Fibroblast of skin of right quadriceps (primary cell): ENCODE measurements around the gene RNF32.
"Not testable (repeated sequence)": the region's sequence is repeated elsewhere in the genome, so short reads cannot be mapped to it uniquely, and the experiment has no call there.

Experiments used
- DNase-seq: peaks from one replicate; pipeline ENCODE4 v3.0.0-alpha.2; 2013

The RNF32 gene

GRCh38 chr7:156642306-156643045 is 1.9 kb downstream of the RNF32 start:
- DNase-seq: no peak

- DNase-seq: not testable (repeated sequence)
These were observed 6.8 kb downstream of the RNF32 start for GRCh38 chr7:156647330-156647729.

GRCh38 chr7:156650042-156650441 is 9.5 kb downstream of the RNF32 start:
- no peak for DNase-seq

GRCh38 chr7:156651474-156651873 is 10.9 kb downstream of the RNF32 start:
- no peak for DNase-seq

- no peak for DNase-seq
These were observed 12.5 kb downstream of the RNF32 start for GRCh38 chr7:156652886-156653568.

GRCh38 chr7:156654511-156655234 is 14.1 kb downstream of the RNF32 start:
- DNase-seq: no peak

GRCh38 chr7:156655251-156655650 is 14.7 kb downstream of the RNF32 start:
- DNase-seq: no peak

GRCh38 chr7:156655983-156656382 is 15.4 kb downstream of the RNF32 start:
- no peak for DNase-seq

GRCh38 chr7:156656598-156656997 is 16.0 kb downstream of the RNF32 start:
- DNase-seq: no peak

- DNase-seq: no peak
These were observed 17.1 kb downstream of the RNF32 start for GRCh38 chr7:156657681-156658080.

GRCh38 chr7:156659203-156659602 is 18.6 kb downstream of the RNF32 start:
- DNase-seq: no peak

- no peak for DNase-seq
These were observed 19.4 kb downstream of the RNF32 start for GRCh38 chr7:156659961-156660360.

GRCh38 chr7:156661637-156662036 is 21.1 kb downstream of the RNF32 start:
- DNase-seq: no peak

- DNase-seq: no peak
These were observed 21.7 kb downstream of the RNF32 start for GRCh38 chr7:156662277-156662676.

- no peak for DNase-seq
These were observed 24.5 kb downstream of the RNF32 start for GRCh38 chr7:156665101-156665500.

- no peak for DNase-seq
These were observed 26.0 kb downstream of the RNF32 start for GRCh38 chr7:156666368-156667109.

- no peak for DNase-seq
These were observed 26.5 kb downstream of the RNF32 start for GRCh38 chr7:156667110-156667426.

GRCh38 chr7:156668130-156668741 is 27.7 kb downstream of the RNF32 start:
- no peak for DNase-seq

GRCh38 chr7:156669035-156669828 is 28.7 kb downstream of the RNF32 start:
- DNase-seq: no peak

- DNase-seq: no peak
These were observed 32.9 kb downstream of the RNF32 start for GRCh38 chr7:156673454-156673853.

- no peak for DNase-seq
These were observed 33.3 kb downstream of the RNF32 start for GRCh38 chr7:156673902-156674301.

GRCh38 chr7:156675721-156676120 is 35.1 kb downstream of the RNF32 start:
- no peak for DNase-seq
